Choroid plexus epithelial cell (primary cell): ENCODE results near the gene BACH1.
A peak's percentile ranks its signal among the peaks of the same experiment; 100 is the strongest.

ENCODE experiments used
- DNase-seq: peaks from one replicate; pipeline ENCODE4 v3.0.0-alpha.2; 2010; ENCODE audit warnings: low read depth
- H3K4me3 ChIP-seq: 2 replicates; pipeline ENCODE4 v1.5.1; 2011; ENCODE audit warnings: low read depth, mild to moderate bottlenecking, control low read depth, low read length, moderate library complexity
- CTCF ChIP-seq: conservative IDR thresholded peaks from 2 replicates; pipeline ENCODE4 v1.5.1; 2011; ENCODE audit warnings: low read depth, mild to moderate bottlenecking, control low read depth, inconsistent platforms, low read length, moderate library complexity

Gene BACH1

GRCh38 chr21:29368906-29369305 lies 70.2 kb downstream of the BACH1 start:
- no peak overlapping the region for H3K4me3 ChIP-seq
- TF ChIP-seq CTCF: no peak
- DNase-seq: no peak

GRCh38 chr21:29371464-29371863 lies 72.7 kb downstream of the BACH1 start:
- no peak for TF ChIP-seq CTCF
- no peak overlapping the region for H3K4me3 ChIP-seq
- DNase-seq: no peak

GRCh38 chr21:29372063-29372802 lies 73.5 kb downstream of the BACH1 start:
- peak; percentile 92 for DNase-seq
- TF ChIP-seq CTCF: peak; percentile 78
- H3K4me3 ChIP-seq: no peak overlapping the region

DNA sequence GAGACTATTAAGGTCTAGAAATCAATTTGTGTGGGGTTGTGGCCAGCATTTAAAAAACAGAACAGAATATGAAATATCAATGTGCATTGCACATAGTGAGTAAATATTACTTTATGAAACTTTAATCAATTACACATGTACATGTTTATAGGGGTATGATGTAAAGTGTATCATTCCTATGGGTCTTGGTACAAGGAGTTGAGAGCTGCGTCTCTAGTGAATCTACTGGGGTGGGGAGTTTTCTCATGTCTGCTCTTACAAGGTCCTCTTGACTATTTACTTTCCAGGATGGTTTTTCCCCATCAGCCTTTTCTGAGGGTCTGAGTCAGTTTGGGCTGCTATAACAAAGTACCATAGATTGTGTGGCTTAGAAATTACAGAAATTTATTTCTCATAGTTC lies 75.8 kb downstream of the BACH1 start:
- TF ChIP-seq CTCF: no peak
- H3K4me3 ChIP-seq: no peak overlapping the region
- DNase-seq: no peak

DNA sequence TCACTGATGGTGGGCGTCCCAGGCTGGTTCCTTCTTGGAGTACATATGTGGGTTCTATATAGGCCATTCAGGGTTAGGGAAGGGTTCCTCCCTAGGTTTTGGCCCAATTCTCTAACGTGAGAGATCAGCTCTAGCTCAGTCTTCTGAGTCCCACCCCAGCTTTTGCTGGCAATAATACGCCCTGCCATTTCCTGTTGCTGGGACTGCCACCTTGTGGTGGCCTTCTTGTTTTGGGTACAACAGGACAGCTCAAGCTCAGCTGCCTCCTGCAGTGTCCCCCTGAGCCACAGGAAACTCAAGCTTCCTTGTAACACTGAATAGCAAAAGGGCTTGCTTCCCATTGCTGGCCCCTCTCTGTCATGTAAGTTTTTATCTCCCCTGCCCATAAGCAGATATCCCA lies 77.8 kb downstream of the BACH1 start:
- H3K4me3 ChIP-seq: no peak overlapping the region
- peak; percentile 56 for TF ChIP-seq CTCF
- DNase-seq: peak; percentile 50

DNA sequence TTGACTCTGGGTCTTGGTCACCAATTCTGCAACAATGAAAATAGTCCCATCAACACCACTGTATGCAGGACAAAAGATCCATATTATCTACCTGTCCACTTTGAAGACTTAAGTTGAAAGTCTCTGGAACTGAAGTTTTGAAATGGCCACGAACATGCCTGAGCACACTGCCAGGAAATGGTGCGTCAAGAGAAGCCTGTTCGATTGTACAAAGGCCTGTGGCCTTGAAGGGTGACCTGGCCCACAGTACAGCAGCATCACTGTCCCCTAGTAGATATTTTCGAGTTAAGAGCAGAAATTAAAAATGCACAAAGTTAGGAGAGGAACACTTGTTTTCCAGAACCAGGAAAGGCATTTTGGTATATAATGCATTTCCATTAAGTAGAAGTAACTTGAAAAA lies 78.5 kb downstream of the BACH1 start:
- no peak for DNase-seq
- H3K4me3 ChIP-seq: no peak overlapping the region
- no peak for TF ChIP-seq CTCF

DNA sequence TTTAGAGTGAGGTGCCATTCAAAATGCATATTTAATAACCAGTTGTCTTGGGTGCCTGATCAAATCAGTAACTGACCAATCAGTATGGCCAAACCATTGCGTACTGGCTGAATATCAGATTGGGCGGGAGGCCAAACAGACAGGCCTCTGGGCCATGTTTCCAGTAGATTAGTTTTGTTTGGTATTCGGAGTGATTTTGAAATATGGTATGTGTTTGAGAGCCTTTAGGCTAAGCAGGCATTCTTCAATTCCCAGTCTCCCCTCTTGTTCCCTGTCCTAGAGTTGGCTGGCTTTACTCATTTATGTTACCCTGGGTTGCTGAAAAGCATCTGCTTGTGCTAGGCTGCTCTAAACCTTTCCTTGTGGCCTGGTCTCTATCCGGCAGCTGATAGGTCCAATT lies 80.1 kb downstream of the BACH1 start:
- H3K4me3 ChIP-seq: no peak overlapping the region
- TF ChIP-seq CTCF: no peak
- DNase-seq: peak; percentile 40
